NCI-H460 (cell line): ENCODE results near the gene HS6ST1. TPM values are rescaled to one million over a fixed set of nuclear protein-coding genes. Genes with fewer than 3 reads are reported as not detected.

Source experiments
- DNase-seq: peaks from one replicate; pipeline ENCODE4 v3.0.0-alpha.2; 2016; ENCODE audit warnings: low read depth; ENCODE audit errors: extremely low read depth
- polyA plus RNA-seq: library from polyadenylated mRNA; depleted of rRNA; stranded (reverse); fragments of >200 nt; gene quantifications from 2 replicates; pipeline ENCODE4 v1.2.3, GENCODE V29; 2014; cell fraction: nucleus; rRNA removed
- total RNA-seq: library from RNA; depleted of rRNA; stranded (reverse); fragments of >200 nt; shearing (Covaris generic); gene quantifications from 2 replicates; pipeline ENCODE4 v1.2.3, GENCODE V29; 2014; rRNA removed

Gene HS6ST1
- total RNA-seq = 15.6 and 17.1 TPM in 2 replicates
- 18.1 and 21.5 TPM in 2 replicates for polyA plus RNA-seq

GRCh38 chr2:128318776-128319464 lies at the start of gene HS6ST1:
Gene HS6ST1 (minus strand): TSS chr2:128318868. CDS start chr2:128318563, 305 bp downstream.
- DNase-seq = peak; percentile 68

DNA sequence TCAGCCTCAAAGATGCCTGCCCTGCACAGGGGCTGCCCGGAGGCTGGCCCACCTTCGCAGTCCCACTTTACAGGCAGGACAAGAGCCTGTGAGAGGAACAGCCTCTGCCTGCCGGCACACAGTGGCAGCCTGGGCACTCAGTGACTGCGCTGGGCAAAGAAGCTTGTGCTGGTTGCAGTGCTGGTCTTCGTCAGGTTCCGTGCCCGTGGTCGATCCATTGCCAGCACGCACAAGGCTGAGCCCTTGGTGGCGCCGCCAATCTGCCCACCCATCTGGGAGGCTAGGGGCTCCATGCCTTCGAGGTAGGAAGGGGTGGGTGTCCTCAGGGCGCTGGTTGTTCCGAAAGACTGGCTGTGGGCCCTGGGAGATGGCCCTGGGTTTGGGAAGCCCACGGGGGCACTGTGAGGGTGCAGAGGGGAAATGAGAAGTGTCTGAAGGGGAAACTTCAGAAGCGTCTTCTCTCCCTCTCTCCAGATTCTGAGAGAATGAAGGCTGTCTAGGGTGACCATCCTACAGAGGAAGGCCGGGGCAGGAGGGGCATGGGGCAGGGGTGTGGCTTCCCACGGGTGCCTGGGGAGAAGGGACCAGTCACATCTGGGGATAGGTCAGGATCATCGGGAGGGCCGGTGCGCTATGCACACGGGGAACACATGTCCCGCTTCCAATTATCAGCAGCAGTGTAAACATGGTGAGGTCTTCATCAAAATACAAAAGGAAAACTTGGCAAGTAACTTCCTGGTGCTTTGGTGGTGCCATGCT lies 49.1 kb upstream of the HS6ST1 start:
- DNase-seq = no peak

DNA sequence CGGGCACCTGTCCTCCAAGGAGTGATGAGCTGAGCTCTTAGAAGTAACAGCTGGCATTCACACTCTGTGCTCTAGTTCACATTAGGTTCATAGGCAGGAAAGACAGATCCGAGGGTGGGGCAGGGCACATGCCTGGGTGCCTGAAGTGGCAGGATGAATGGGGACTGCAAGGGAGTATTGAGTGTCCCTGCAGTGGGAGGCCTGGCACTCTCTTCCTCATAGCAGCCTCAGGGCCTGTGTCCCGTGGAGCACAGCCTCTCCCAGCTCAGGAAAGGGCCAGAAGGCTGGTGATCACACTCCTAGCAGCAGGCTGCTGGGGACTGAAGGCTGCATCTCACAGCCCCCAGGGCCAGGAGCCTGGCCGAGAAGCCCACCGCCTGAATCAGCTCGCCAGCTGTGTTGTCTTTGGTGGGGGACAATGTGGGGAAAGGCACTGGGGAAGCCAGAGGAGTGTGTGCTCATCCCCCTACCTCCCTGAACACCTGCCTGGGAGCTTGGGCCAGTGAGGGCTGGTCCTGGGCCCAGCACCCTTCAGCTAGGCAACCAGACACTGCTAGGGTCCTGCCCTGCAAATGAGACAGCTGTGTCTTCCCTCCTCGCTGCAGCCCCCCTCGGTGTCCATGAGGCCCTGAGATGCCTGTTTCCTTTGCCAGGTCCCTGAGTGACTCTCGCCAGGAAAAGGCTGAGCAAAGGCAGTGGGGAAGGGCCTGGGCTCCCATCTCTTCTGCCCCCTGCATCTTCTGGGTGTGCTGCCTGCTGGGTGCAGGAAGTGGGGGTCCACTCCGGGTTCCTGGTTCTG lies 48.2 kb upstream of the HS6ST1 start:
- DNase-seq = no peak

GRCh38 chr2:128365217-128365905 lies 46.7 kb upstream of the HS6ST1 start:
- DNase-seq = no peak

DNA sequence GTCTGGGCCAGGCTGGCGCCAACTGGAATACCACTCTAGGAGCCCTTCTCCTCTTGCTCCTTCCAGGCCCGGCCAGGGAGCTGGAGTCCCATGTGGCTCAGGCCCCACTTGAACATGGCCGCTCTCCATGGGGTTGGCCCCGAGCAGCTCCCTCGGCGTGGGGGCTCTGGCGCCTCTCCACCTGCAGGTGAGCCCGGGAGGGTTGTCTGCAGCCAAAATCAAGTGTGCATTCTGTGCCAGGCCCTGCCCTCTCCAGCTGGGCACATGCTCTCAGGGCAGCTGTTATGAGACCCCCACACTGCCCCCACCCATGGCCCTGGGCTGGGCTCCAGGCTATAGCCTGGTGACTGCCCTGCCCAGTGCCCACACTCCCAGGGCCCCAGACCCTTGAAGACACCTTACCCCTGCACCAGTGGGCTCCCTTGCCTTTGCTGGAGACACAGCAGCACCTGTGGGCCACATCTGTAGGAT lies 45.8 kb upstream of the HS6ST1 start:
- no peak for DNase-seq

DNA sequence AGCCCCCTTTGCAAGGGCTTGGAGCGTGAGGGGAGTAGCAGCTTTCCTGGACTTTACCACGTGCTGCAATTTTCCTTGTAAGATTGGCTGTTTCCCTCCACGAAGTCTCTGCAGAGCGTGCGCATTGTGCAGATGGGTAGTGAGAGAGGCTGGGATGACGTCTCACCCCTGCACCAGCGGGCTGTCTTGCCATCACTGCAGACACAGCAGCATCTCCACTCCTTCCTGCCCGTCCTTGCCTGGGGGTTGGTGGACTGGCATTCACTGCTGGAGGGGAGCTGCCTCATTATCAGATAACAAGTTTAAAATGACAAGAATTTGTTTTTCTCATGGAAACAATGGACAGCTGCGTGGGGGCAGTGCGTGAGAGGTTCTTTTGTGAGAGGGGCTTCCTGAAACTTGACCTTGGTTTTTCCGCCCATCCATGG lies 45.3 kb upstream of the HS6ST1 start:
- DNase-seq = no peak

DNA sequence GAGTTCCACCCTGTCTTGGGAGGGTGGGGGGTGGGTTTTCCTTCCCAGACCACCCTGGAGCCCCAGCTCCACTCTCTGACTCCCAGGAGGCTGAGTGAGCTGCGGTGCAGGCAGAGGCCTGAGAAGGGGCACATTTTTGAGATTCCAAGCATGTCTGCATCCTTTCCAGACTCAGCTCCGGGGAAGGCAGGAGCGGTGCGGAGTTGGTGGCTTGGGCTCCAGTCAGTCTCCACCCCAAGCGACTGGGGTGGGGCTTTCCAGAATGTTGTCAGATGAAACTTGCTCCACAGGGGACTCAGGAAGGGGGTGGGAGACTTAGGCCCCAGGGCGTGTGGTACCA lies 44.2 kb upstream of the HS6ST1 start:
- no peak for DNase-seq

GRCh38 chr2:128362176-128362888 lies 43.7 kb upstream of the HS6ST1 start:
- no peak for DNase-seq

- no peak for DNase-seq
Measured at GRCh38 chr2:128361376-128362131, 42.9 kb upstream of the HS6ST1 start.

DNA sequence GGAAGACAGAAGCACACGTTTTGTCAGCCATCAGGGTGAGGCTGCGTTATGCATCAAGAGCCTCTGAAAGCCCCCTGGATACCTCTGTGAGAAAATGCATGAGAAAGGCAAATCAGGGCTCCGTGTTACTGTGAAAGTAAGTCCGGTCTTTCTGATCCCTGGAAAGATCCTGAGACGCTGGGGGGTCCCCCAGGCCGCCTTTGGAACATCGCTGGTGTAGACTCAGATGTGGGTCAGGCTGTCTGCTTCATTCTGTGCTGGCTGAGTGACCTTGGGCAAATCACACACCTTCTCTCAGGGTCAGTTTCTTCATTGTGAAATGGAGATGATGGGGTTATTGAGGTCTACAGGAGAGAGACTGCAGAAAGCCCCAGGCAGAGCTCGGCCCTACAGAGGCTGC lies 42.0 kb upstream of the HS6ST1 start:
- no peak for DNase-seq

- no peak for DNase-seq
Measured at GRCh38 chr2:128359841-128360240, 41.2 kb upstream of the HS6ST1 start.

GRCh38 chr2:128358941-128359731 lies 40.5 kb upstream of the HS6ST1 start:
- no peak for DNase-seq

- no peak for DNase-seq
Measured at GRCh38 chr2:128357506-128358370, 39.1 kb upstream of the HS6ST1 start.

DNA sequence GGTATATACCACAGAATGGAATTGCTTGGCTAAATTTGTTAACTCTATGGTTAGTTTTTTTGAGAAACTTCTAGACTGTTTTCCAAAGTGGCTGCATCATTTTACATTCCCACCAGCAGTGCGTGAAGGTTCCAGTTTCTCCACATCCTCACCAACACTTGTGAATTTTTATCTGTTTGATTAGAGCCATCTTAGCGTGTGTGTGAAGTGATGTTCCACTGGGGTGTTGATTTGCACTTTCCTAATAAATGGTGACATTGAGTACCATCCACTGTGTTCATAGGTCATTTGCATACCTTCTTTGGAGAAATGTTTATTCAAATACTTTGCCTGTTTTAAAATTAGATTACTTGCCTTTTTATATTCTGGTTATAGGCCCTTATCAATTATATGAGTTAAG lies 37.5 kb upstream of the HS6ST1 start:
- DNase-seq = no peak

DNA sequence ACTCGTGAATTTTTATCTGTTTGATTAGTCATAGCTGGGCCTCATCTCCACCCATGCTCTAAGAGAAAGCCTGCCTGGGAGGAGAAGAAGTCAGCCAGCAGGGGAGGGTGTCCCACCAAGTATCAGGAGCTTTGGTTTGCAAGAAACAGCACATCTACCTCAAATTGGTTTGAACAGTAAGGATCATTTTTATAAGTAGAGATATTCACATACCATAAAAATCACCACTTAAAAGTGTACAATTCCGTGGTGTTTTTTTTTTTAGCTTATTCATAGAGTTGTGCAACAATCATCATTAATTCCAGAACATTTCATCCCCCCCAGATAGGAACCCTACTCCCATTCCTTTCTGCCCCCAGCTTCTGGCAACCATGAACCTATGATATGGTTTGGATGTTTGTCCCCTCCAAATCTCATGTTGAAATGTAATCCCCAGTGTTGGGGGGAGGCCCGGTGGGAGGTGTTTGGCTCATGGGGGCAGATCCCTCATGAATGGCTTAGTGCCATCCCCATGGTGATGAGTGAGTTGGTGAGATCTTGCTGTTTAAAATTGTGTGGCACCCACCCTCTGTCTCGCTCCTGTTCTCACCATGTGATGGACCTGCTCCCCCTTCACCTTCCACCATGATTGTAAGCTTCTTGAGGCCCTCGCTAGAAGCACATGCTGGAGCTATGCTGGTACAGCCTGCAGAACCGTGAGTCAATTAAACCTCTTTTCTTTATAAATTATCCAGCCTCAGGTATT lies 36.2 kb upstream of the HS6ST1 start:
- DNase-seq = no peak

DNA sequence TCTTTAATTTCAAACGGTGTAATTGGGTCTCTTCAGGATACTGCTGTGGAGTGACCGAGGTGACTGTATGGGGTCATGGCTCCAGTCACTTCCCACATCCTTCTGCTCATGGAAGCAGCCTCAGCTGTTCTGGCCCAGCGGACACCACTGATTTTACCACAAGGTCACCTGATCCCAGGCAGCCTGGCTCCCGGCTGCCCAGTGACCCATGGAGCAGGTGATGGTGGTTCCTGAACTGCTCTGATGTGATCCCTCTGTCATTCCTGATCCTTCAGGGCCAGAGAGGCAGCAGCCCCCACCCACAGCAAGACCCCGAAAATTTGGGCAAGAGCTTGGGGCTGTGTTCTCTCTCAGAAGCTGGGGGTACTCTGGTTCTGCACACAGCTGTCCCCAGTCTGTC lies 35.5 kb upstream of the HS6ST1 start:
- no peak for DNase-seq

DNA sequence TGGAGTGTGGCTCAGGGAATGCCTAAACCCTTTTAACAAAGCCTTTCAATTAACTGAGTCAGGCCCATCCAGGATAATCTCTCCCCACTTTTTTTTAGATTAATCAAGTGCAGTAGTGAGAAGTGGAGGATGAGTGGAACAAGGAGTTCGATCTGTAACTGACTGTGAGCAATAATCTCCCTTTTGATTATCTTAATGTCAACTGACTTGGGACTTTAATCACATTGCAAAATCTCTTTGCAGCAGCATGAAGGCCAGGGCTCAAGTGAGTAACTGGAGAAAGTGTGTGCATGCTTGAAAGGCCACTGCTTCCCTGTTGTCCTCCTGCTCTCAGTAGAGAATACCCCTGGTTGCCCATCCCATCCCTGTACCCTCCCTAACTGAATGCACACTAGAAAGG lies 32.1 kb upstream of the HS6ST1 start:
- DNase-seq = no peak
